GM23338 (cell line): ENCODE measurements around the gene OR10R2. TPM values are rescaled to one million over a fixed set of nuclear protein-coding genes. Genes with fewer than 3 reads are reported as not detected.
A peak's percentile ranks its signal among the peaks of the same experiment; 100 is the strongest.

Experiments
- ATAC-seq: fragments of 200-7000 bp; cut with Tn5 transposase; 3 replicates; pipeline ENCODE4 v1.9.1; 2020
- DNase-seq: peaks from one replicate; pipeline ENCODE4 v3.0.0-alpha.2; 2015; ENCODE audit warnings: low spot score
- H2AFZ ChIP-seq: fragments of 200-600 bp; sonication (generic); 2 replicates; pipeline ENCODE4 v1.8.0; 2016; ENCODE audit warnings: antibody characterized with exemption, mild to moderate bottlenecking, moderate library complexity
- H3F3A ChIP-seq: fragments of 200-600 bp; sonication (generic); replicated peaks from 2 replicates; pipeline ENCODE4 v1.8.0; 2017; ENCODE audit warnings: antibody characterized with exemption, mixed run types, low read depth
- H3K27ac ChIP-seq: fragments of 200-600 bp; sonication (generic); 2 replicates; pipeline ENCODE4 v1.6.1; 2016; ENCODE audit warnings: low read depth
- H3K27me3 ChIP-seq: fragments of 200-600 bp; sonication (generic); 2 replicates; pipeline ENCODE4 v1.8.0; 2016; ENCODE audit warnings: mild to moderate bottlenecking, mixed run types, moderate library complexity; ENCODE audit not compliant: insufficient read depth
- H3K36me3 ChIP-seq: fragments of 200-600 bp; sonication (generic); 2 replicates; pipeline ENCODE4 v1.8.0; 2016; ENCODE audit warnings: mild to moderate bottlenecking; ENCODE audit not compliant: insufficient read depth
- H3K4me1 ChIP-seq: fragments of 200-600 bp; sonication (generic); 2 replicates; pipeline ENCODE4 v1.8.0; 2016; ENCODE audit warnings: mild to moderate bottlenecking, moderate library complexity; ENCODE audit not compliant: insufficient read depth
- H3K4me2 ChIP-seq: fragments of 200-600 bp; sonication (generic); 2 replicates; pipeline ENCODE4 v1.7.1; 2017; ENCODE audit warnings: mixed run types
- H3K4me3 ChIP-seq: fragments of 200-600 bp; sonication (generic); 2 replicates; pipeline ENCODE4 v1.6.1; 2016; ENCODE audit warnings: mixed run types
- H3K79me2 ChIP-seq: fragments of 200-600 bp; sonication (generic); replicated peaks from 2 replicates; pipeline ENCODE4 v1.8.0; 2017; ENCODE audit warnings: mild to moderate bottlenecking; ENCODE audit not compliant: insufficient read depth
- H3K9me2 ChIP-seq: fragments of 200-600 bp; sonication (generic); 2 replicates; pipeline ENCODE4 v1.8.0; 2017; ENCODE audit not compliant: insufficient read depth
- H4K20me1 ChIP-seq: fragments of 200-600 bp; sonication (generic); replicated peaks from 2 replicates; pipeline ENCODE4 v1.8.0; 2017; ENCODE audit warnings: mild to moderate bottlenecking; ENCODE audit not compliant: insufficient read depth
- H3K27ac Mint-ChIP-seq: 2 replicates; pipeline ENCODE4 v1.8.0; 2020; ENCODE audit warnings: inconsistent platforms, mild to moderate bottlenecking, moderate library complexity, mixed read lengths
- H3K27me3 Mint-ChIP-seq: 3 replicates; pipeline ENCODE4 v1.8.0; 2022; ENCODE audit warnings: low read depth, mild to moderate bottlenecking, moderate library complexity, mixed read lengths, inconsistent platforms; ENCODE audit not compliant: insufficient read depth, poor library complexity
- H3K36me3 Mint-ChIP-seq: 3 replicates; pipeline ENCODE4 v1.8.0; 2021; ENCODE audit warnings: low read depth, mild to moderate bottlenecking, inconsistent platforms, moderate library complexity, mixed read lengths
- H3K4me1 Mint-ChIP-seq: 3 replicates; pipeline ENCODE4 v1.8.0; 2020; ENCODE audit warnings: mild to moderate bottlenecking, inconsistent platforms, mixed read lengths
- H3K4me3 Mint-ChIP-seq: 3 replicates; pipeline ENCODE4 v1.8.0; 2021; ENCODE audit warnings: moderate library complexity, mild to moderate bottlenecking, inconsistent platforms, mixed read lengths
- H3K9me3 Mint-ChIP-seq: 3 replicates; pipeline ENCODE4 v1.8.0; 2020; ENCODE audit warnings: moderate library complexity, mild to moderate bottlenecking, inconsistent platforms, mixed read lengths
- CTCF ChIP-seq, 2 experiments: fragments of 200-600 bp in 1 of 2; sonication (generic) in 1 of 2; conservative IDR thresholded peaks; 2 replicates each; pipeline versions ENCODE4 v1.5.1 to v1.6.1; 2016 to 2017; ENCODE audit warnings: antibody characterized with exemption in 2 of 2, low read depth in 2 of 2, mild to moderate bottlenecking in 2 of 2, moderate library complexity in 1 of 2
- EZH2 ChIP-seq: fragments of 200-600 bp; sonication (generic); IDR thresholded peaks from one replicate; pipeline ENCODE4 v1.8.0; 2017; ENCODE audit warnings: antibody characterized with exemption, mild to moderate bottlenecking, low read depth; ENCODE audit not compliant: unreplicated experiment
- EZH2phosphoT487 ChIP-seq: fragments of 200-600 bp; sonication (generic); IDR thresholded peaks from one replicate; pipeline ENCODE4 v1.8.1; 2018; ENCODE audit warnings: antibody characterized with exemption; ENCODE audit not compliant: unreplicated experiment
- STAT1 ChIP-seq: IDR thresholded peaks from one replicate; pipeline ENCODE4 v1.6.1; 2016; ENCODE audit warnings: antibody characterized with exemption; ENCODE audit not compliant: unreplicated experiment
- ZNF114 ChIP-seq: fragments of 250-450 bp; sonication (Bioruptor Pico); IDR thresholded peaks from 2 replicates; pipeline ENCODE4 v1.5.0; 2020; ENCODE audit warnings: mild to moderate bottlenecking, moderate library complexity
- ZNF331 ChIP-seq: fragments of 250-450 bp; sonication (Bioruptor Pico); IDR thresholded peaks from 2 replicates; pipeline ENCODE4 v1.5.0; 2020; ENCODE audit warnings: low read depth, mild to moderate bottlenecking, moderate library complexity
- polyA plus RNA-seq: library from polyadenylated mRNA; unstranded; fragments of >200 nt; fragmentation: Nextera tagmentation; extraction: Ambion mirVana; gene quantifications from 2 replicates; pipeline ENCODE4 v1.2.1, GENCODE V29; 2016
- total RNA-seq: library from RNA; depleted of rRNA; stranded (reverse); fragments of >200 nt; shearing (Covaris generic); gene quantifications from 2 replicates; pipeline ENCODE4 v1.2.3, GENCODE V29; 2014
- TF ChIP-seq, protein P1 (sequence below): IDR thresholded peaks from 2 replicates; pipeline ENCODE4 v1.6.1; 2016; ENCODE audit warnings: antibody characterized with exemption
- TF ChIP-seq, protein P2 (sequence below): fragments of 250-450 bp; sonication (Bioruptor Pico); IDR thresholded peaks from 2 replicates; pipeline ENCODE4 v1.5.0; 2020; ENCODE audit warnings: mild to moderate bottlenecking, moderate library complexity

The OR10R2 gene
- total and polyA plus RNA-seq, 2 experiments from 2014 or later: not detected

DNA sequence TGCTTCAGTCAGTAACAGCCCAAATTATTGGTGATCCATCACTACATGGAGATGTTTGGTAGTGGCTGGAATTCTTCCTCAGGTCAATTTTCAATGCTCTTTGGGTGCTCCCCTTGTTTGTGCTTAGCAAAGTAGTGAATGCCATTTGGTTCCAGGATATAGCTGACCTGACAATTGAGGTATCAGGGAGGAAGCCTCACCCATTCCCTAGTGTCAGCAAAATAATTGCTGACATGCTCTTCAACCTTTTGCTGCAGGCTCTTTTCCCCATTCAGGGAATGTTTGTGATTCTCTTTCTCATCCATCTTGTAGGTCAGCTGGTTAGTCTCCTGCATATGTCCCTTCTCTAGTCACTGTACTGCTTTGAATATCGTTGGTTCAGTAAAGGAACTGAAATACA, 17.5 kb upstream of the OR10R2 start:
- TF ChIP-seq EZH2 (no peak), STAT1 (no peak)
- no peaks in the 10 kb centered on the region for H3K36me3 ChIP-seq
- H3K27me3 Mint-ChIP-seq: peaks cover 4% of the 10 kb centered on the region
- H3K4me3 Mint-ChIP-seq: no peak overlapping the region
- no peak overlapping the region for H3K27ac Mint-ChIP-seq
- H3K9me2 ChIP-seq: no peaks in the 10 kb centered on the region; the same call in 1 of the 2 replicates
- H3K4me2 ChIP-seq: no peak overlapping the region
- no peaks in the 10 kb centered on the region for H3K79me2 ChIP-seq
- no peaks in the 10 kb centered on the region for H3K4me1 ChIP-seq
- H3K4me3 ChIP-seq: no peak overlapping the region
- H3K4me1 Mint-ChIP-seq: peaks cover 11% of the 10 kb centered on the region
- DNase-seq (no peak), ATAC-seq (no peak)
- no peaks in the 10 kb centered on the region; the same call in 1 of the 3 replicates for H3K36me3 Mint-ChIP-seq
- H2AFZ ChIP-seq: 0 out of 2 replicates have a peak overlapping the region, but pooled peaks have one; percentile 19
- H4K20me1 ChIP-seq: no peaks in the 10 kb centered on the region
- H3K27ac ChIP-seq: no peak overlapping the region
- no peaks in the 10 kb centered on the region for H3K27me3 ChIP-seq
- peaks cover 2% of the 10 kb centered on the region; the same call in 1 of the 3 replicates for H3K9me3 Mint-ChIP-seq
- no peaks in the 10 kb centered on the region for H3F3A ChIP-seq

DNA sequence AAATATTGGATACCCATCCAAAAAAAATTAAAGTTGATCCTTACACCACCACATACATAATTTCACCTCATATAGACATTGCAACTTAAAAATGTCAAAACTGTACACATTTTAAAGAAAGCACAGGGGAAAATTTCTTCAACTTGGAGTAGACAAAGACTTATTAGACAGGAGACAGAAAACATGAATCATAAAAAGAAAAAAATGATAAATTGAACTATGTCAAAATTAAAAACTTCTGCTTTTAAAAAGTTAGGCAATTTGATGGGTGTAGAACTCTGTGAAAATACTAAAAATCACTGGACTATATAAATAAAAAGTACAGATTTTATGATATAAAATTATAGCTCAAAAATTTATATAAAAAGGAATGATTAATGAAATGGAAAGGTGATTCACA, 14.8 kb upstream of the OR10R2 start:
- Histone ChIP-seq H3K4me2 (no peak overlapping the region), H3K27ac (no peak overlapping the region), H3K4me1 (no peaks in the 10 kb centered on the region), H3K9me2 (no peaks in the 10 kb centered on the region; the same call in 1 of the 2 replicates), H3K36me3 (no peaks in the 10 kb centered on the region), H4K20me1 (no peaks in the 10 kb centered on the region), H3K79me2 (no peaks in the 10 kb centered on the region), H3K27me3 (no peaks in the 10 kb centered on the region), H3K4me3 (no peak overlapping the region), H3F3A (no peaks in the 10 kb centered on the region), H2AFZ (no peak overlapping the region)
- Mint-ChIP-seq H3K27me3 (peaks cover 4% of the 10 kb centered on the region), H3K4me3 (no peak overlapping the region), H3K9me3 (peaks cover 2% of the 10 kb centered on the region; the same call in 1 of the 3 replicates), H3K4me1 (peaks cover 11% of the 10 kb centered on the region), H3K27ac (no peak overlapping the region), H3K36me3 (no peaks in the 10 kb centered on the region; the same call in 2 of the 3 replicates)
- ATAC-seq: no peak
- TF ChIP-seq ZNF331 (CRISPR knock-in tag): no peak
- TF ChIP-seq, protein P1, sequence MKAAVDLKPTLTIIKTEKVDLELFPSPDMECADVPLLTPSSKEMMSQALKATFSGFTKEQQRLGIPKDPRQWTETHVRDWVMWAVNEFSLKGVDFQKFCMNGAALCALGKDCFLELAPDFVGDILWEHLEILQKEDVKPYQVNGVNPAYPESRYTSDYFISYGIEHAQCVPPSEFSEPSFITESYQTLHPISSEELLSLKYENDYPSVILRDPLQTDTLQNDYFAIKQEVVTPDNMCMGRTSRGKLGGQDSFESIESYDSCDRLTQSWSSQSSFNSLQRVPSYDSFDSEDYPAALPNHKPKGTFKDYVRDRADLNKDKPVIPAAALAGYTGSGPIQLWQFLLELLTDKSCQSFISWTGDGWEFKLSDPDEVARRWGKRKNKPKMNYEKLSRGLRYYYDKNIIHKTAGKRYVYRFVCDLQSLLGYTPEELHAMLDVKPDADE: no peak
- no peak for TF ChIP-seq ZNF114 (CRISPR knock-in tag)
- TF ChIP-seq, protein P2, sequence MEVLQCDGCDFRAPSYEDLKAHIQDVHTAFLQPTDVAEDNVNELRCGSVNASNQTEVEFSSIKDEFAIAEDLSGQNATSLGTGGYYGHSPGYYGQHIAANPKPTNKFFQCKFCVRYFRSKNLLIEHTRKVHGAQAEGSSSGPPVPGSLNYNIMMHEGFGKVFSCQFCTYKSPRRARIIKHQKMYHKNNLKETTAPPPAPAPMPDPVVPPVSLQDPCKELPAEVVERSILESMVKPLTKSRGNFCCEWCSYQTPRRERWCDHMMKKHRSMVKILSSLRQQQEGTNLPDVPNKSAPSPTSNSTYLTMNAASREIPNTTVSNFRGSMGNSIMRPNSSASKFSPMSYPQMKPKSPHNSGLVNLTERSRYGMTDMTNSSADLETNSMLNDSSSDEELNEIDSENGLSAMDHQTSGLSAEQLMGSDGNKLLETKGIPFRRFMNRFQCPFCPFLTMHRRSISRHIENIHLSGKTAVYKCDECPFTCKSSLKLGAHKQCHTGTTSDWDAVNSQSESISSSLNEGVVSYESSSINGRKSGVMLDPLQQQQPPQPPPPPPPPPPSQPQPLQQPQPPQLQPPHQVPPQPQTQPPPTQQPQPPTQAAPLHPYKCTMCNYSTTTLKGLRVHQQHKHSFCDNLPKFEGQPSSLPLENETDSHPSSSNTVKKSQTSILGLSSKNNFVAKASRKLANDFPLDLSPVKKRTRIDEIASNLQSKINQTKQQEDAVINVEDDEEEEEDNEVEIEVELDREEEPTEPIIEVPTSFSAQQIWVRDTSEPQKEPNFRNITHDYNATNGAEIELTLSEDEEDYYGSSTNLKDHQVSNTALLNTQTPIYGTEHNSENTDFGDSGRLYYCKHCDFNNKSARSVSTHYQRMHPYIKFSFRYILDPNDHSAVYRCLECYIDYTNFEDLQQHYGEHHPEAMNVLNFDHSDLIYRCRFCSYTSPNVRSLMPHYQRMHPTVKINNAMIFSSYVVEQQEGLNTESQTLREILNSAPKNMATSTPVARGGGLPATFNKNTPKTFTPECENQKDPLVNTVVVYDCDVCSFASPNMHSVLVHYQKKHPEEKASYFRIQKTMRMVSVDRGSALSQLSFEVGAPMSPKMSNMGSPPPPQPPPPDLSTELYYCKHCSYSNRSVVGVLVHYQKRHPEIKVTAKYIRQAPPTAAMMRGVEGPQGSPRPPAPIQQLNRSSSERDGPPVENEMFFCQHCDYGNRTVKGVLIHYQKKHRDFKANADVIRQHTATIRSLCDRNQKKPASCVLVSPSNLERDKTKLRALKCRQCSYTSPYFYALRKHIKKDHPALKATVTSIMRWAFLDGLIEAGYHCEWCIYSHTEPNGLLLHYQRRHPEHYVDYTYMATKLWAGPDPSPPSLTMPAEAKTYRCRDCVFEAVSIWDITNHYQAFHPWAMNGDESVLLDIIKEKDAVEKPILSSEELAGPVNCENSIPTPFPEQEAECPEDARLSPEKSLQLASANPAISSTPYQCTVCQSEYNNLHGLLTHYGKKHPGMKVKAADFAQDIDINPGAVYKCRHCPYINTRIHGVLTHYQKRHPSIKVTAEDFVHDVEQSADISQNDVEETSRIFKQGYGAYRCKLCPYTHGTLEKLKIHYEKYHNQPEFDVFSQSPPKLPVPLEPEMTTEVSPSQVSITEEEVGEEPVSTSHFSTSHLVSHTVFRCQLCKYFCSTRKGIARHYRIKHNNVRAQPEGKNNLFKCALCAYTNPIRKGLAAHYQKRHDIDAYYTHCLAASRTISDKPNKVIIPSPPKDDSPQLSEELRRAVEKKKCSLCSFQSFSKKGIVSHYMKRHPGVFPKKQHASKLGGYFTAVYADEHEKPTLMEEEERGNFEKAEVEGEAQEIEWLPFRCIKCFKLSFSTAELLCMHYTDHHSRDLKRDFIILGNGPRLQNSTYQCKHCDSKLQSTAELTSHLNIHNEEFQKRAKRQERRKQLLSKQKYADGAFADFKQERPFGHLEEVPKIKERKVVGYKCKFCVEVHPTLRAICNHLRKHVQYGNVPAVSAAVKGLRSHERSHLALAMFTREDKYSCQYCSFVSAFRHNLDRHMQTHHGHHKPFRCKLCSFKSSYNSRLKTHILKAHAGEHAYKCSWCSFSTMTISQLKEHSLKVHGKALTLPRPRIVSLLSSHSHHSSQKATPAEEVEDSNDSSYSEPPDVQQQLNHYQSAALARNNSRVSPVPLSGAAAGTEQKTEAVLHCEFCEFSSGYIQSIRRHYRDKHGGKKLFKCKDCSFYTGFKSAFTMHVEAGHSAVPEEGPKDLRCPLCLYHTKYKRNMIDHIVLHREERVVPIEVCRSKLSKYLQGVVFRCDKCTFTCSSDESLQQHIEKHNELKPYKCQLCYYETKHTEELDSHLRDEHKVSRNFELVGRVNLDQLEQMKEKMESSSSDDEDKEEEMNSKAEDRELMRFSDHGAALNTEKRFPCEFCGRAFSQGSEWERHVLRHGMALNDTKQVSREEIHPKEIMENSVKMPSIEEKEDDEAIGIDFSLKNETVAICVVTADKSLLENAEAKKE: no peak
- TF ChIP-seq EZH2phosphoT487: no peak
- TF ChIP-seq CTCF (conservative IDR thresholded peaks at IDR 0.05; ENCODE audit: low read depth in 2 of 2): no peak
- DNase-seq: no peak
